NCI-H187 treated with DMSO at 0.1 percent for 48 hours (cell line): ENCODE results near the gene SYN1.
A peak's percentile ranks its signal among the peaks of the same experiment; 100 is the strongest.

Experiments
- DNase-seq: peaks from one replicate; lab custom pipeline; 2025; lab: John Stamatoyannopoulos, UW

SYN1 gene

GRCh38 chrX:47523297-47523696 is 96.4 kb downstream of the SYN1 start:
- DNase-seq = peak; percentile 6
